Upper lobe of left lung (tissue), 6 donors: ENCODE measurements around the gene PHEX. TPM values are rescaled to one million over a fixed set of nuclear protein-coding genes. Genes with fewer than 3 reads are reported as not detected.

Experiments
- ATAC-seq, 2 donors: fragments of 200-7000 bp; cut with Tn5 transposase; one replicate each; pipeline ENCODE4 v1.9.1; 2022; ENCODE audit warnings: mild to moderate bottlenecking in 2 of 2, moderate library complexity in 2 of 2; ENCODE audit not compliant: low FRiP score in 2 of 2
- DNase-seq, 2 donors: peaks; one replicate each; pipeline ENCODE4 v3.0.0-alpha.2; 2019 to 2020
- H3K27ac ChIP-seq, 4 donors: fragments of 200-600 bp; sonication (generic); one replicate each; pipeline ENCODE4 v1.5.1; 2016 to 2019
- H3K27me3 ChIP-seq, 4 donors: fragments of 200-600 bp; sonication (generic); one replicate each; pipeline ENCODE4 v1.5.1; 2017 to 2019
- H3K36me3 ChIP-seq, 4 donors: fragments of 200-600 bp; sonication (generic); one replicate each; pipeline ENCODE4 v1.5.1; 2016 to 2019
- H3K4me1 ChIP-seq, 4 donors: fragments of 200-600 bp; sonication (generic); one replicate each; pipeline ENCODE4 v1.5.1; 2018 to 2019
- H3K4me3 ChIP-seq, 4 donors: fragments of 200-600 bp; sonication (generic); one replicate each; pipeline ENCODE4 v1.5.1; 2017 to 2019; ENCODE audit warnings: mild to moderate bottlenecking in 2 of 4, moderate library complexity in 1 of 4
- H3K9me3 ChIP-seq, 4 donors: fragments of 200-600 bp; sonication (generic); one replicate each; pipeline ENCODE4 v1.5.1; 2018 to 2019
- EP300 ChIP-seq, 4 donors: sonication (generic); formaldehyde crosslinking; IDR thresholded peaks; one replicate each; pipeline ENCODE4 v1.5.1; 2017; ENCODE audit warnings: antibody characterized with exemption in 4 of 4, control low read depth in 2 of 4
- POLR2A ChIP-seq, 4 donors: fragments of 450-650 bp; IDR thresholded peaks; one replicate each; pipeline ENCODE4 v1.5.1; 2016 to 2017; ENCODE audit warnings: antibody characterized with exemption in 4 of 4, mild to moderate bottlenecking in 2 of 4
- POLR2AphosphoS5 ChIP-seq, 2 donors: sonication (generic); formaldehyde crosslinking; IDR thresholded peaks; one replicate each; pipeline ENCODE4 v1.5.1; 2017; ENCODE audit warnings: antibody characterized with exemption in 2 of 2
- WGBS, 2 donors: methylation state at CpG; one replicate each; pipeline ENCODE4 v1.1.5; 2017 to 2018; 5-methylcytosine and 5-hydroxymethylcytosine counted together
- total RNA-seq, 6 donors: library from RNA; depleted of rRNA in 4 of 6; stranded (reverse); fragments of >200 nt in 4 of 6; gene quantifications; one replicate each; pipeline versions ENCODE4 v1.1.0 to v1.2.1, GENCODE V29; 2016 to 2021
- TF ChIP-seq, protein P1 (sequence below), 6 experiments: fragments of 450-650 bp in 4 of 6; fragments of 200-600 bp in 2 of 6; sonication (generic) in 2 of 6; IDR thresholded peaks; one replicate each; pipeline ENCODE4 v1.5.1; 2016 to 2019; ENCODE audit warnings: antibody characterized with exemption in 6 of 6
- donor health status: DM: no; HTN: no; CAD: no; lungs with moderate emphysema.
- donor health status: DM: no; HTN: yes; CAD: no; lungs with severe emphysema.

The PHEX gene
- total RNA-seq, 6 donors from 2014 or later, result 0.80 to 4.9 (median 1.4) TPM

DNA sequence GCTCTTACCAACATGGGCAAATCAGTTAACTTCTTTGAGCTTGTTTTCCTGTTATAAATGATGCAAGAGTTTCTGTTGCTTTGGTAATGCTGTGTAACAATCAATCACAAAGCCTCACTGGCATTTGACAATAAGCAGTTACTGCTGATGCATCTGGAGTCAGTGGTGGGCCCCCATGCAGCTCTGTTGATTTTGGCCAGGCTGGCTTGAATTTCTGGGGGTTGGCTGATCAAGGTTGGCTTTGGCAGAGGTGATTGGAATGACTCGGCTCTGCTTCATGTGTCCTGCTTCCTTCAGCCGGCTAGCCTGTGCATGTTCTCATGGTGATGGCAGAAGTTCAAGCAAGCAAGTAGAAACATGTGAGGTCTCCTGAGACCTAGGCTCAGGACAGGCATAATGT is 90.4 kb downstream of the PHEX start:
- Histone ChIP-seq H3K9me3 (no peaks in the 10 kb centered on the region), H3K36me3 (no peaks in the 10 kb centered on the region), H3K4me1 (no peaks in the 10 kb centered on the region), H3K27me3 (no peaks in the 10 kb centered on the region), H3K4me3 (no peak overlapping the region), H3K27ac (no peak overlapping the region)
- DNase-seq, result no peak
- peak in 1 of 2 donors; percentile 43 for ATAC-seq
- 79 to 93% methylated on average over 2 of the region's 2 CpGs for WGBS, 2 donors
- TF ChIP-seq POLR2A (IDR thresholded peaks at IDR 0.05), result no peak
- TF ChIP-seq POLR2AphosphoS5 (IDR thresholded peaks at IDR 0.05), result no peak
- TF ChIP-seq, protein P1, sequence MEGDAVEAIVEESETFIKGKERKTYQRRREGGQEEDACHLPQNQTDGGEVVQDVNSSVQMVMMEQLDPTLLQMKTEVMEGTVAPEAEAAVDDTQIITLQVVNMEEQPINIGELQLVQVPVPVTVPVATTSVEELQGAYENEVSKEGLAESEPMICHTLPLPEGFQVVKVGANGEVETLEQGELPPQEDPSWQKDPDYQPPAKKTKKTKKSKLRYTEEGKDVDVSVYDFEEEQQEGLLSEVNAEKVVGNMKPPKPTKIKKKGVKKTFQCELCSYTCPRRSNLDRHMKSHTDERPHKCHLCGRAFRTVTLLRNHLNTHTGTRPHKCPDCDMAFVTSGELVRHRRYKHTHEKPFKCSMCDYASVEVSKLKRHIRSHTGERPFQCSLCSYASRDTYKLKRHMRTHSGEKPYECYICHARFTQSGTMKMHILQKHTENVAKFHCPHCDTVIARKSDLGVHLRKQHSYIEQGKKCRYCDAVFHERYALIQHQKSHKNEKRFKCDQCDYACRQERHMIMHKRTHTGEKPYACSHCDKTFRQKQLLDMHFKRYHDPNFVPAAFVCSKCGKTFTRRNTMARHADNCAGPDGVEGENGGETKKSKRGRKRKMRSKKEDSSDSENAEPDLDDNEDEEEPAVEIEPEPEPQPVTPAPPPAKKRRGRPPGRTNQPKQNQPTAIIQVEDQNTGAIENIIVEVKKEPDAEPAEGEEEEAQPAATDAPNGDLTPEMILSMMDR (IDR thresholded peaks at IDR 0.05), result no peak
- TF ChIP-seq EP300 (IDR thresholded peaks at IDR 0.05), result no peak

DNA sequence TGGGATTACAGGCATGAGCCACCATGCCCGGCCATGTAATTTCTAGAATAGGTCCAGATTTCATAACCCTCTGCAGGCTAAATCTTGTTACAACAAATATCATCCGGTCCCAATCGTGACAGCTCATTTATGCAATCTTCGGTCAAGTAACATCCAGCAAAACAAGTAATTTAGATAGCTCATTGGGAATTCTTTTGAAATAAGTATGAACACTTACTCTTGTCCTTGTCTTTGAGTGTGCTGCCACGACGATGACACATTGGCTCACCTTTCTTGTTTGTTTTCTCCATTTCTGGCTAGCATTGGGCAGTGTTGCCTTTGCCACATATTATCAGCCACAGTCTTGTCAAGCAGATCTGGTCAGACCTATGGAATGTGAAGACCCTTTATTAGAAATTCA is 92.0 kb downstream of the PHEX start:
- Histone ChIP-seq H3K4me1 (no peaks in the 10 kb centered on the region), H3K9me3 (no peaks in the 10 kb centered on the region), H3K4me3 (no peak overlapping the region), H3K27ac (no peak overlapping the region), H3K36me3 (no peaks in the 10 kb centered on the region), H3K27me3 (no peaks in the 10 kb centered on the region)
- WGBS, 2 donors, result 70 to 81% methylated on average over 6 of the region's 6 CpGs
- ATAC-seq (no peak), DNase-seq (no peak)
- no peak for TF ChIP-seq POLR2A (IDR thresholded peaks at IDR 0.05)
- no peak for TF ChIP-seq POLR2AphosphoS5 (IDR thresholded peaks at IDR 0.05)
- TF ChIP-seq EP300 (IDR thresholded peaks at IDR 0.05), result no peak
- TF ChIP-seq, protein P1 (IDR thresholded peaks at IDR 0.05), result no peak

DNA sequence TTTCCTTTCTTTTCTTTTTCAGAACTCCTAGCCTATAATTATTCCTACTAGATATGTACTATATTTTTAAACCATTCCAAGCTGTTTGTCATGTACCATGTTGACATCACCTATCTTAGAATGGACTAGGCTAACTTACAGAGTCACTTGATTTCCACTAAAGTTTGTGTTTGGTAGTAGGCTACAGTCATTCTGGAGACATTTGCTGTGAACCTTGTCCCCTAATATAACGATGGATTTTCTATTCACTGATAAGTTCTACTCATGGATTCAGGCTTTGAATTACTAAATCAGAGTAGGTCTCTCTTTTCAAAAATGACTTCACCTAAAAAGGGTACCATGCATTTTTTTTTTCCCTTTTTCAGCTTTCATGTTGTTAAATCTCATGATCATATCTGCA is 93.4 kb downstream of the PHEX start:
- Histone ChIP-seq H3K4me1 (no peaks in the 10 kb centered on the region), H3K27ac (no peak overlapping the region), H3K36me3 (no peaks in the 10 kb centered on the region), H3K27me3 (no peaks in the 10 kb centered on the region), H3K4me3 (no peak overlapping the region), H3K9me3 (no peaks in the 10 kb centered on the region)
- TF ChIP-seq POLR2A (IDR thresholded peaks at IDR 0.05) (no peak), EP300 (IDR thresholded peaks at IDR 0.05) (no peak), POLR2AphosphoS5 (IDR thresholded peaks at IDR 0.05) (no peak)
- TF ChIP-seq, protein P1 (IDR thresholded peaks at IDR 0.05), result no peak
- WGBS, 2 donors, result 72 to 90% methylated on average over 1 of the region's 1 CpG
- ATAC-seq (no peak), DNase-seq (no peak)

DNA sequence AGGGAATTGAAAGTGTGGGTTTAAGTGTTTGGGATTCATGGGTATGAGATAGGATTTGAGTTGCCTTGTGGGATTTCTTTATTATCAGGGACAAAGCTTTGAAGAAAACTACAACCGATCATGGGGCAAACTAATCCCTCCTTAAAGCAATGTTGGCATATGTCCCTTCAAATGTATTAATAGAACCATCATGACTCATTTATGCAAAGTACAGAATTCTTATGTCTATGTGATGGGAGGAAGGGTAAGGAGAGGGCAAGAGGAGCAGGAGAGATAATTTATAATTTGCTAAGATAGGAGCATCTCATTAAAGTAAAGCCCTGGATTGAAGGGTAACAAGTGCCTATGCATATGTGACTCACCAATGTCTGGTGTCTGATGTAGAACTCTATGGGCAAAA is 94.2 kb downstream of the PHEX start:
- H3K36me3 ChIP-seq, result no peaks in the 10 kb centered on the region
- TF ChIP-seq POLR2A (IDR thresholded peaks at IDR 0.05), result no peak
- TF ChIP-seq EP300 (IDR thresholded peaks at IDR 0.05), result no peak
- TF ChIP-seq POLR2AphosphoS5 (IDR thresholded peaks at IDR 0.05), result no peak
- TF ChIP-seq, protein P1 (IDR thresholded peaks at IDR 0.05), result no peak
- H3K9me3 ChIP-seq, result no peaks in the 10 kb centered on the region
- H3K4me3 ChIP-seq, result no peak overlapping the region
- H3K27me3 ChIP-seq, result no peaks in the 10 kb centered on the region
- H3K27ac ChIP-seq, result no peak overlapping the region
- no peak for DNase-seq
- H3K4me1 ChIP-seq, result no peaks in the 10 kb centered on the region
- WGBS, 2 donors, result 88 to 91% methylated on average over 1 of the region's 1 CpG
- ATAC-seq, result no peak

DNA sequence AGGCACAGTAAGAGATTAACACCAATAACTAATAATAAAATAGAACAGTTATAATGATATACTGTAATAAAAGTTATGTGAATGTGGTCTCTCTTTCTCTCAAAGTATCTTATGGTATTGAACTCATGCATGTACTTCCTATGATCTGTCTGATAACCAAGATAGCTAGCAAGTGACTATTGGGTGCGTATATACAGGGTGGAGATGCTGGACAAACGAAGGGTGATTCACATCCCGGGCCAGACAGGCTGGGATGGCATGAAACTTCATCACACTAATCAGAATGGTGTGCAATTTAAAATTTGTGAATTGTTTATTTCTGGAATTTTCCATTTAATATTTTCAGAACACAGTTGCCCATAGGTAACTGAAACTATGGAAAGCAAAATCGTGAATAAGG is 96.8 kb downstream of the PHEX start:
- H3K9me3 ChIP-seq, result no peaks in the 10 kb centered on the region
- H3K27me3 ChIP-seq, result no peaks in the 10 kb centered on the region
- no peak overlapping the region for H3K27ac ChIP-seq
- ATAC-seq (no peak), DNase-seq (no peak)
- H3K4me1 ChIP-seq, result no peaks in the 10 kb centered on the region
- TF ChIP-seq, protein P1 (IDR thresholded peaks at IDR 0.05), result no peak
- TF ChIP-seq POLR2A (IDR thresholded peaks at IDR 0.05) (no peak), EP300 (IDR thresholded peaks at IDR 0.05) (no peak), POLR2AphosphoS5 (IDR thresholded peaks at IDR 0.05) (no peak)
- WGBS, 2 donors, result 73 to 93% methylated on average over 4 of the region's 4 CpGs
- H3K4me3 ChIP-seq, result no peak overlapping the region
- no peaks in the 10 kb centered on the region for H3K36me3 ChIP-seq
